Measurements from ENCODE around the gene KRTAP10-10. TPM values are rescaled to one million over a fixed set of nuclear protein-coding genes. Genes with fewer than 3 reads are reported as not detected.

The KRTAP10-10 gene
- total and polyA plus RNA-seq, 2 of the 8 experiments (the other 6 are each of a cell fraction or from before 2014, with no cell fraction given), result not detected

GRCh38 chr21:44647222-44647552 is 10.0 kb downstream of the KRTAP10-10 start:
- Histone ChIP-seq H3K27me3 (replicated peaks in 1 of 4; ENCODE audit: control insufficient read depth in 3 of 4, extremely low read depth in 1 of 4, insufficient read depth in 3 of 4, low read length in 3 of 4) (no peaks in the 10 kb centered on the region), H2AFZ (ENCODE audit: low read length) (no peak overlapping the region), H3K79me2 (ENCODE audit: control insufficient read depth in 1 of 2, insufficient read depth in 2 of 2, low read length in 2 of 2) (no peaks in the 10 kb centered on the region), H3K23me2 (ENCODE audit: low read depth, low read length) (no peaks in the 10 kb centered on the region; the same call in 1 of the 2 replicates), H3K4me2 (ENCODE audit: insufficient read depth in 1 of 2, low read depth in 2 of 2, low read length in 2 of 2) (no peak overlapping the region), H3K23ac (ENCODE audit: insufficient read length) (no peak overlapping the region), H4K8ac (ENCODE audit: extremely low read depth, insufficient read depth, low read length) (no peak overlapping the region), H3K9ac (replicated peaks in 1 of 4; ENCODE audit: extremely low read depth in 1 of 4, low read depth in 3 of 4, low read length in 3 of 4) (no peak overlapping the region), H2BK120ac (replicated peaks; ENCODE audit: low read depth, low read length) (no peak overlapping the region), H4K5ac (ENCODE audit: insufficient read length, low read depth, low read length) (no peak overlapping the region), H4K91ac (replicated peaks; ENCODE audit: insufficient read length, low read length) (no peak overlapping the region), H3K18ac (ENCODE audit: extremely low read depth, low read length) (no peak overlapping the region), H3K36me3 (ENCODE audit: control insufficient read depth in 2 of 4, insufficient read depth in 4 of 4, low read length in 3 of 4) (no peaks in the 10 kb centered on the region), H2BK12ac (ENCODE audit: low read depth, low read length) (peak overlapping the region; percentile 80; the same call in 1 of the 2 replicates), H3K4me1 (replicated peaks in 1 of 4; ENCODE audit: control insufficient read depth in 3 of 4, insufficient read depth in 4 of 4, low read length in 3 of 4) (peaks cover 0 to 14% (median 4%) of the 10 kb centered on the region in 4 experiments; a peak in 3 of 7 replicates), H2BK15ac (ENCODE audit: low read length) (0 out of 2 replicates have a peak overlapping the region, but pooled peaks have one; percentile 61), H4K20me1 (replicated peaks in 1 of 2; ENCODE audit: control insufficient read depth in 1 of 2, insufficient read depth in 2 of 2, low read length in 2 of 2) (no peaks in the 10 kb centered on the region), H2BK5ac (ENCODE audit: low read depth, low read length) (peak overlapping the region; percentile 24; the same call in 1 of the 2 replicates), H2BK20ac (ENCODE audit: low read length) (no peak overlapping the region), H3K4ac (replicated peaks; ENCODE audit: insufficient read length, low read depth, low read length) (no peak overlapping the region), H3K14ac (ENCODE audit: insufficient read length) (no peak overlapping the region), H3K9me3 (ENCODE audit: insufficient read depth in 2 of 2, low read depth in 1 of 2, low read length in 1 of 2) (peaks cover 0 to 3% of the 10 kb centered on the region in 2 experiments; a peak in 3 of 4 replicates), H3K27ac (ENCODE audit: low read depth, low read length) (no peak overlapping the region), H3K4me3 (ENCODE audit: extremely low read depth in 1 of 4, insufficient read depth in 2 of 4, low read depth in 3 of 4, low read length in 4 of 4) (no peak overlapping the region), H2AK5ac (ENCODE audit: low read depth, low read length) (0 out of 2 replicates have a peak overlapping the region, but pooled peaks have one; percentile 6), H3K79me1 (ENCODE audit: low read depth, low read length) (no peaks in the 10 kb centered on the region; the same call in 1 of the 2 replicates), H3K56ac (replicated peaks; ENCODE audit: insufficient read length, low read depth, low read length) (no peak overlapping the region)
- ChIA-PET CTCF (ENCODE audit: partially characterized antibody) (interaction anchor here (1.2 to 2.5 kb wide), 5 partner anchors 9 to 153 kb away, joined by 4 to 8 read pairs (median 6); no protein-coding TSS in a partner anchor), POLR2A (ENCODE audit: partially characterized antibody) (interaction anchor here (1.1 kb wide), 1 partner anchor 39 kb away, joined by 4 read pairs; no protein-coding TSS in a partner anchor)
- FAIRE-seq, result no peak
- 77% methylated on average over 6 of the region's 8 CpGs; no CpG with 5 or more reads in 1 of the 2 experiments for WGBS, 2 experiments (ENCODE audit: extremely low coverage in 1 of 2, insufficient coverage in 1 of 2, insufficient read length in 1 of 2, insufficient replicate concordance in 2 of 2, low coverage in 1 of 2, low lambda C conversion rate in 2 of 2, missing lambda C conversion rate in 1 of 2)
- no peak for DNase-seq (ENCODE audit: low read depth in 1 of 2, low spot score in 2 of 2)
- TF ChIP-seq RXRA (IDR thresholded peaks at IDR 0.05; ENCODE audit: insufficient read depth, low read depth, low read length) (no peak), RAD21 (IDR thresholded peaks at IDR 0.05 in 1 of 2, conservative IDR thresholded peaks at IDR 0.05 in 1 of 2; ENCODE audit: low read depth in 2 of 2, low read length in 2 of 2) (no peak), SP4 (IDR thresholded peaks at IDR 0.05; ENCODE audit: low read length) (no peak), CHD2 (IDR thresholded peaks at IDR 0.05; ENCODE audit: low read length) (no peak), RFX5 (IDR thresholded peaks at IDR 0.05; ENCODE audit: borderline replicate concordance, low read depth, low read length) (no peak), POU5F1 (IDR thresholded peaks at IDR 0.05; ENCODE audit: low read depth, low read length) (no peak), EGR1 (IDR thresholded peaks at IDR 0.05; ENCODE audit: borderline replicate concordance, low read depth, low read length) (no peak), TAF1 (IDR thresholded peaks at IDR 0.05; ENCODE audit: low read depth, low read length) (no peak), MAFK (IDR thresholded peaks at IDR 0.05; ENCODE audit: low read depth, low read length) (no peak), KDM5A (IDR thresholded peaks at IDR 0.05; ENCODE audit: low read length) (no peak), PHF8 (conservative IDR thresholded peaks at IDR 0.05; ENCODE audit: low read depth, low read length) (no peak), BRCA1 (IDR thresholded peaks at IDR 0.05; ENCODE audit: low read depth, low read length) (no peak), KDM4A (IDR thresholded peaks at IDR 0.05; ENCODE audit: low read depth, low read length, severe bottlenecking) (no peak), EP300 (IDR thresholded peaks at IDR 0.05; ENCODE audit: borderline replicate concordance in 1 of 2, low read depth in 2 of 2, low read length in 2 of 2) (no peak)

Measured in H1 (cell line).